NCI-H748 treated with DMSO at 0.1 percent for 48 hours (cell line): ENCODE results near the gene TPRN.

Experiments used
- DNase-seq: peaks from one replicate; lab custom pipeline; 2025; lab: John Stamatoyannopoulos, UW

TPRN gene

GRCh38 chr9:137224830-137225694 is 24.5 kb upstream of the TPRN start, which contains the start of gene CYSRT1:
TSS of gene CYSRT1 (plus strand) at chr9:137225174. CDS start at chr9:137225622, 448 bp downstream.
- DNase-seq = no peak

GRCh38 chr9:137223078-137223970 is 22.8 kb upstream of the TPRN start:
- DNase-seq = peak; percentile 77

GRCh38 chr9:137222190-137223077 is 21.9 kb upstream of the TPRN start, which contains the start of gene RNF208:
TSS of gene RNF208 (minus strand) at chr9:137222240. CDS start at chr9:137221212, 1,028 bp downstream.
- no peak for DNase-seq

- no peak for DNase-seq
Observed at GRCh38 chr9:137221506-137222111, 21.1 kb upstream of the TPRN start.

- DNase-seq = no peak
Observed at GRCh38 chr9:137221095-137221505, 20.6 kb upstream of the TPRN start.

- no peak for DNase-seq
Observed at GRCh38 chr9:137220317-137221094, 20.0 kb upstream of the TPRN start.

- no peak for DNase-seq
Observed at GRCh38 chr9:137219757-137220316, 19.3 kb upstream of the TPRN start.

GRCh38 chr9:137218754-137219271 is 18.3 kb upstream of the TPRN start:
- DNase-seq = no peak

- DNase-seq = no peak
Observed at GRCh38 chr9:137218212-137218753, 17.7 kb upstream of the TPRN start.

GRCh38 chr9:137217276-137218211 is 17.0 kb upstream of the TPRN start:
- DNase-seq = no peak

GRCh38 chr9:137216188-137216965 is 15.8 kb upstream of the TPRN start:
- DNase-seq = no peak

- no peak for DNase-seq
Observed at GRCh38 chr9:137215196-137215986, 14.8 kb upstream of the TPRN start.

GRCh38 chr9:137214620-137215019 is 14.1 kb upstream of the TPRN start:
- no peak for DNase-seq

GRCh38 chr9:137213160-137214060 is 12.9 kb upstream of the TPRN start:
- no peak for DNase-seq

GRCh38 chr9:137212520-137212919 is 12.0 kb upstream of the TPRN start:
- no peak for DNase-seq

GRCh38 chr9:137211532-137211931 is 11.0 kb upstream of the TPRN start:
- DNase-seq = no peak
